DMS53 (cell line): ENCODE measurements around the gene TP53.

ENCODE experiments used
- DNase-seq: peaks from one replicate; lab custom pipeline; 2025; lab: John Stamatoyannopoulos, UW

The TP53 gene

DNA sequence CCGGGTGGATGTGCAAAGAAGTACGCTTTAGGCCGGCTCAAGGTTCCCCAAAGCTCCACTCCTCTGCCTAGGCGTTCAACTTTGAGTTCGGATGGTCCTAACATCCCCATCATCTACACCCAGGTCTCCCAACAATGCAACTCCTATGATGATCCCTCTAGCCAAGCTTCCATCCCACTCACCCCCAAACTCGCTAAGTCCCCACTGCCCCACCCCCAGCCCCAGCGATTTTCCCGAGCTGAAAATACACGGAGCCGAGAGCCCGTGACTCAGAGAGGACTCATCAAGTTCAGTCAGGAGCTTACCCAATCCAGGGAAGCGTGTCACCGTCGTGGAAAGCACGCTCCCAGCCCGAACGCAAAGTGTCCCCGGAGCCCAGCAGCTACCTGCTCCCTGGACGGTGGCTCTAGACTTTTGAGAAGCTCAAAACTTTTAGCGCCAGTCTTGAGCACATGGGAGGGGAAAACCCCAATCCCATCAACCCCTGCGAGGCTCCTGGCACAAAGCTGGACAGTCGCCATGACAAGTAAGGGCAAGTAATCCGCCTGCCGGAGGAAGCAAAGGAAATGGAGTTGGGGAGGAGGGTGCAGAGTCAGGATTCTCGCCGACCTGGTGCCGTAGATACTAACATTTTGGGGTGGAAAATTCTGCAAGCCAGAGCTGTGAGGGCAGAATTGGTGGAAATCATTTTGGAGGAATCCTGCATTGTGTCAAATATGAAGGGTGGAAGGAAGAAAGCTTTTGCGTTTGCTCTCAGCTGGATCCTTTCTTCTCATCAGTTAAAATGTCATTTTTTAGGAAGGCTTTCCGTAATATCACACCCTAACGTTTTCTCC lies at the start of gene TP53:
Gene TP53 (minus strand): TSS at position 419 of the 836 bp plus-strand sequence. CDS start 10,896 bp downstream, outside the sequence.
- DNase-seq = peak; percentile 98

DNA sequence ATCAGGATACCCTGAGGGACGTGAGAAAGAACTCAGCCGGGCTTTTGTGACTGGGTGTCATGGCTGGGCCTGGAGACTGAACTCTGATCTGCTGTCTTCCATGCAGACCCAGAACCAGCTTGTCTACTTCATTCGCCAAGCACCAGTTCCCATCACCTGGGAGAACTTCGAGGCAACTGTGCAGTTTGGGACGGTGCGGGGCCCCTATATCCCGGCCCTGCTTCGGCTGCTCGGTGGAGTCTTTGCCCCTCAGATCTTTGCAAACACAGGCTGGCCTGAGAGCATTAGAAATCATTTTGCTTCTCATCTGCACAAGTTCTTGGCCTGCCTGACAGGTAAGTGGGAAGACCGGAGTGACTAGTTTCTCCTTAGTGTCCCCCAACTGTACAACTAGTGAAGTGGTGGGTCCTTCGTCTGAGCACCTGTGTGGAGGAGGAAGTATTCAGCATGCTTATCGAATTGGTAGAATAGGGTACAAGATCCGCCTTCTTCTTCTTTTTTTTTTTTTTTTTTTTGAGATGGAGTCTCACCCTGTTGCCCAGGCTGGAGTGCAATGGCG lies 45.8 kb upstream of the TP53 start:
- DNase-seq = no peak

DNA sequence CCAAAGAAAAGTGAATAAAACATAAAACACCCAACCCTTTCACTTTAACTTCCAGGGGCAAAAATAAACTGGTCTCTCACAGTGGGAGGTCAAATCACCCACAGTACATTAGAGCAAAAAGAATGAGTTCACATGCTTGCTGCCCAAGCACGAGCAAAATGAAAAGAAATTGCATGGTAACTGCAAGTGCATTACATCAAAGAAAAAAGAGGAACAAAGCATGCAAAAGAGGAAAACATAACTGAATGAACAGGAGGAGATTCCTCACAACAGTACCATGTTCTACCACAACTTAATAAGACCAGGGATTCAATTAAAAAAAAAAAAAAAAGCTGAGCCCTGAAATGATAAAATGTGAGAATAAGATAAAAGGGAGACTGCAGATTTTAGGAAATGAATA lies 42.5 kb upstream of the TP53 start:
- DNase-seq = no peak

DNA sequence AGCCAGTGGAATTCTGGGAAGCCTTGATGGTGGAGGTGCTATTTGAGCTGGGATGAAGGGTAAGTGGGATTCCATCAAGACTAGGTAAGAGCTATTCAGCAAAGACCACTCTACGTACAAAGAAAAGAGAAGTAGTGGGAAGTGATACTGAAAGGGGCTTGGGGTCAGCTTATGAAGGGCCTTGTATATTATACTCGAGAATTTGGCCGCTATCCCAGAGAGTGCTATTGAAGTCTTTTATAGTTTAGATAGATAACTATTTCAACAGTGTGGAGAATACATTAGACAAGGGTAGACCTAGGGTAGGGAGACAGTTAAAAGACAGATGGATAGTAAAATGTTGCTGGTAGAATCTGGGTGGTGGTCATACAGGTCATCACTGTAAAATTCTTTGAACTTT lies 40.6 kb upstream of the TP53 start:
- DNase-seq = no peak

DNA sequence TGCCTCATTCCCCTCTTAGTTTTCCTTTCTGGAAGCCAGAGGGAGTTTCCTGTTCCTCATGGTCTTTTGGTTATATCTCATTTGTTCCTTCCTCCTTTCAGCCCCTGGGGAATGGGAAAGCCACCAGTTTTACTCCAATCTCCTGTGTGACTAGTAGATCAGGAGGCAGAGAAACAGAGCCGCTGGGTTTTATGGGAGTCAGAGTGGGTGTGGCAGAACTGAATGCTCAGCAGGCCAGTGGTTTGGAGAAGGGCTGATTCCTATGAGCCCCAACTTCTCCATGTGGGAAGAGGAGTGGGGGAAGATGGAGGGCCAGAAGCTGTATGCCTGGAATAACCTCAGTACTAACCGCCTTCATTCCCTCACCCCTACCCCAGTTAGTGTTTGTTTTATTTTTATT lies 34.3 kb upstream of the TP53 start:
- DNase-seq = no peak

DNA sequence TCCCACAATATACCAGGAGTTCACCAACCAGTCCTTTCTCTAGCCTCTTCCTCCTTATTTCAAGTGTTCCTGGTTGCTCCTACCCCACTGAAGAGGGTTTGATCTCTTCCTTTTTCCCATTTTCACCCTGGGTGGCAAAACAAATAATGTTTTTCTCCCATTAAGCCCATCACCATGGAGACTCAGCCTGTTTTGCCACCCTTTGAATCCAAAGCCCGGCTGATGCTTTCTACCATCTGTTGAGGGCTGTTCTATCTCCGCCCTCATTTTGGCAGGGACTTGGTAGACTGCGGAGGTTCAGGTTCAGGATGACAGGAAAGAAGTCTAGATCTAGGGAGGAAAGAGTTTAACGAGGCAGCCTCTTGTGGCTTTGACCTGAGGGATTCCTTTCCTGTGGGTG lies 32.8 kb upstream of the TP53 start:
- DNase-seq = peak; percentile 40

DNA sequence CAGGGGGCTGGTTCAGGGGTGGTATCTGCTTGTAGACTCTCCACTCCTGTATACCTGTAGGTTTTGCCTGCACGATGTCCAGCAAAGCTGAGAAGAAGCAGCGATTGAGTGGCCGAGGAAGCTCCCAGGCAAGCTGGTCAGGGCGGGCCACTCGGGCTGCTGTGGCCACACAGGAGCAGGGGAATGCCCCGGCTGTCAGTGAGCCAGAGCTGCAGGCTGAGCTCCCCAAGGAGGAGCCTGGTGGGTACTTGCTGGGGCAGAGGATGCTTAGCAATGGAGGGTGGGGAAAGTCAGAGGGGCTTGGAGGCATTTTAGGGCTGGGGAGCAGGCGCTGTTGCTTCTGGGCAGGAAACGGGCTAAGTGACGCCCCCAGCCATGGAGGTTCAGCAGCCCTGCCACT lies 32.4 kb upstream of the TP53 start:
- DNase-seq = no peak

DNA sequence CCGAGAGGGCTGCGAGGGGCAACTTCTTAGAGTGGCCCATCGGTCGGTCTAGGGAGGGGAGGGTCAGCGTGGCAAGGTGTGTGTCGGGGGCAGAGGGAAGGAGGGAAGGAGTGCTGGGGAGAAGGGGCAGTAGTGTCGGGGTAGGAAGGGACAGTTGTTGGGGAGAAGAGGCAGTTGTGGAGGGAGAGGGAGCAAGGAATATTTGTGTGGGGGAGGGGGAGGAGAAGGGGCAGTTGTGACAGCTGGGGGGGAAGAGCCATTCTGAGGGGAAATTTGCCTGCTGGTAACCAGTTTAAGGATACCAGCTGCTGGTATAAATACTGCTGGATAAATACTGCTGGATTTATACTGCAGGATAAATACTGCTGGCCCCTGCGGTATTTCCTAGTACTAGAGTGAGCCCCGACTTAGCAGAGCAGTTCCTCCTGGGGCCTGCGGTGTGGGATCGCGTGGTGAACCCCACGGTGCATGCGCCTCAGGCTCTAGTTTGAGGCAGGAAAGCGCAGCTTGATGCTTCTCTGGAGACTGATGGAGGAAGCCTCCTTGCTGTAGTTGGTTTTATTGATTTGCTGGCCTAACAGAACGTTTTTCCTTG lies 30.6 kb upstream of the TP53 start:
- peak; percentile 72 for DNase-seq

DNA sequence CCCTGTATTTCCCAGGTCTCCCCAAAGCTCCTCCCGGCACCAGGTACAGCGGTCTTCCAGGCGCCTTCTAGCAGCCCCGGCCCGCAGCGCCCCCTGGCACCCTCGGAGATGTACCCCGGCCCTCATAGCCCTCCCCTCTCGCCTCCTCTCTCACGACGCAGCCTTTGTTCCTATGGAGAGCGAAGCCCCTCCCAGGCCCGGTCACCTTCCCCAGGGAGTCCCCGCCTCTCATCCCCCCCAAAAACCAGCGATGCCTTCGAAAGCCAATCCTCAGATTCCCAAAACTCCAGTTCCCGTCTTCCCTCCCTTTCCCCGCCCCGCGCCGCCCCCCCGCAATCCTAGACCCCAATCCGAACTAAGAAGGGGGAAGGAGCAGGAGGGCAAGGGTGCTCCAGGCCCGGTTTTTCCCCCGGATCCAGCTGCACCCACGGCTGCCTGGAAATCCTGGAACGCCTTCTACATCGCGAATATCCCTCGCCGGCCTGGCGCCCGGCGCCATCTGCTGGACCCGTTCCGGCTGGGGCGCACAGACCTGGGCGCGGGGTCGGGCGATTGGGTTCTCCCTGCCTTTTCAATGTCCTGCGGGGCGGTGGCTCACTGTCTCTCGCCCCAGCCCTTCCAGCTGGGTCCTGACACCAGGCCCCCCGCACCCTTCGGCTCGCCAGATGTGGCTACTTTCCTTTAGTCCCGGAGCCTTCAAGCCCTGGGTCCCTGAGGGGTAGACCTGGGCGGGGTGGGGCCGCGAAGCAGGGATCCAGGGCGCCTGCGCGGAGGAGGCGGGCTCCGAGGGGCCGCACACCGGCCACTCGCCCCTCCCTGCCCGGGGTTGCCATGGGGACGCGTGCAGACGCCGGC lies 29.8 kb upstream of the TP53 start, which contains the start of gene DNAH2:
Gene DNAH2 (plus strand): TSS at position 844 of the 855 bp plus-strand sequence. CDS start 1,991 bp downstream, outside the sequence.
- peak; percentile 96 for DNase-seq

DNA sequence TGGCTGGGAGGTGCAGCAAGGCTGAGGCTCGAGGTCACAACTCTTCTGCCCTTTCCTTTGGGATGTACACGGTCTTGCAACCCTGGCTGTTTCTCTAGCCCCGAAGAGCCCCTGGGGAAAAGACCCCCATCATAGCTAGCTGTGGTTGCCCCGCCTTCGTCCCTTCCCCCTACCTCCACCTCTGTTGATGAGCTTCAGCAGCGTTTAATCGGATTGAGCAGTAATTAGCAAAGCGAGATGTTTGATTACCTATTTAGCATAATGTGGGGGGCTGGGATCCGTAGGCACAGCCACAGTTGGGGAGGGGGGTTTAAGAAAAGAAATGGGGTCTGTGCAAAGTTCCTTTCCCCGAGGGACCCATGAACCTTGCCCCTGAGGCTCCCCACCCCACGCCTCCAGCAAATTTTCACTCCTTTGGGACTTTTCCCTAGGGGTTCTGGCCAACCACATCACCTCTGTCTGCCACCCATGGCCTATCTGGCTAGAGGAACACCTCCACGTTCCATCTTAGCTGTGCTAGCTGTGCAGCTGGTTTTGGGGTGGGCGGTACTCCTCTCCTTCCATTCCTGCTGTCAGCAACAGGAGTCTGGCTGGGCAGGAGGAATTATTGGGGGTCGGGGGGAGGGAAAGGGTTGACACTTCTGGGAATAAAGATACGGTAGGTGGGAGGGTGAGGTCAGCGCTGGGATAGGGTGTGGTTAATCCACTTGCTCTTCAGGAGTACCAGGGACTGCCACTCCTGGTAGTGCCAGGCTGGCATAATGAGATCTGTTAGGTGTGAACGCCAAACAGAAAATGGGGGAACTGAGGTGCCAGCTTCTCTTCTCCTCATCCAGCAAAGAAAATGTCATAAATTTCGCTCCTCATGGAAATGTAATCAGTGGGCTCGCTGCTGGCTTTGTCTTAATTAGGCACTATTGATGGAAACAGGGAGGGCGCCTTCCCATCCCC lies 28.9 kb upstream of the TP53 start:
- peak; percentile 55 for DNase-seq

DNA sequence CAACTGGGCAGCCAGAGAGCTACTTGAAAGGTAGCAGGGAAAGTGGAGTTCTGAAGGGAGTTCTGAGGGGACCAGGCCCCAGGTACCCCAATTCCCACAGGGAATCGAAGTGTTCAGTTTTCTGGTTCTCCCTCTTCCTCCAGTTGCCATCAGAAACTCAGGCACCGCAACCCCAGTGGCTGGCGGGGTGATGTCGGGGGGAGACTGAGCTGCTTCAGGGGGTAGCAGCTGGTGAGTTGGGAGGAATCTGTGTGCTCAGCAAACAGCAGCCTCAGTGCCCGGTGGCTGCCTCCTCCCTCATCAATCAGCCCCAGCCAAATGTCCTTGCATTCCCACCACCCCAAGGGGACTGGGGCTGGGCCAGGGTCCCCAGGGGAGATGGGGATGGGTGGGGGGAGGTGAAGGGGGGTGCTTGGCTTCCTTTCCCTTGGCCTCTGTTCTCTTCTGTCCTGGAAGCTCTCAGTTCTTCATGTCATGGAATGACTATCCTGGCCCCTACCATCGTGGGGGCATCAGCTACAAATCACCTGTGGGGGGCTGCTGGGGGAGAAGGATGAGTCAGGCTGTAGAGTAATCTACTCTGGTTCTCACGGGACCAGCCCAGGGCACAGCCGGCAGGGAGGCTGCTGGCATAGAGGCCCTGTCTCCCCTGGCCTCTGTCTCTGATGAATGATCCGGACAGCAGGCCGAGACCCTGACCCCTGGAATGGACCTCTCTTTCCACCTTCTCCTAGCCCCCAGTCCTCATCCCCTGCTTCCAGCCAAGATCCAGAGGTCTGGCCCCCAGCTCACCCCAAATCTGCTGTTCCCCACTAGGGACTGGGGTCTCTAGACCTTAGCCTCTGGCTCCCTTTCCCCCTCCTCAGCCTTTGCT lies 27.7 kb upstream of the TP53 start:
- DNase-seq = no peak

DNA sequence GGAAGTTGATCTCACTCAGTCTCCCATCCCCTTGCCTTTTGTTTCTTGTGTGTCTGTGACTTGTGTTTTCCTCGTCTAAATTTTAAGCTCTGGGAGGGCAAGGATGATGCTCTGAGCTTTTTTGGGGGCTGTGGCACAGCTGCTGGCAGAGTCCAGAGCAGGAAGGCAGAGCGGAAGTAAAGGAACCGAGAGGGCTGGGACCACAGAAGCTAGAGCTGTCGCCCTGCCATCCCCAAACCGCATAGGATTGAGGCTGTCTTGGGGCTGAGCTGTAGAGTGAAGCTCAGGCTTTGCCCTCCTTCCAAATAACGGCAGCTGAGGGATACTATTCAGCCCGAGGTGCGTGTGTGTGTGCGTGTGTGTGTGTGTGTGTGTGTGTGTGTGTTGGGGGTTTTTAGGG lies 26.5 kb upstream of the TP53 start:
- no peak for DNase-seq

DNA sequence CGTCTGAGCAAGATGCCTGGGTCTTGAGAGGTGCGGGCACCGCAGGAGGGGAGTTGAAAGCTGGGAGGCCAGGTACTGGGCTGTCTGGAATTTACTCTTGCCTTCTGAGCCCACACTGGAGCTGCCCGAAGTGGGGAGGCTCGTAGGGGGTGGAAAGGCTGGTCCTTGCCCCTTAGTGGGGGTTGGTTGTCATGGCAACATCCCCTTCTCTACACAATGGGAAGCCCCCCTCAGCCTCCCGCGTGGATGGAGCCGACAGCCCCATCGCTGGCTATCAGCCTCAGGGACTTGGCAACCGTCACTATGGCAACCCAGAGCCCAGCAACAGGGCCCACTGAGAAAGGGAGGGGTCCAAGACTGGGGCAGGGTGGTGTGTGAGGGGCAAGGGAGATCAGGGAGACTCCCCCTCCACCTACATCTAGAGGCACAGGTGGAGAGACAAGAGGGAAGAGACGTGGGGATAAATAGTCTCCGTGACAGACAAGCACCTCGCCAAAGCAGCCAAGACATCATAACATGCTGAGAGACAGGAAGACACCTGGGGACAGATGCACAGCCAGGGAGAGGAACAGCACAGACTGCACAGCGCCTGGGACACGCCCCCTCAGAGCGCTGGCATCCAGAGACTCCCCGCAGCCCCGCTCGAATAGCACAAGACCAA lies 25.0 kb upstream of the TP53 start:
- DNase-seq = peak; percentile 73

DNA sequence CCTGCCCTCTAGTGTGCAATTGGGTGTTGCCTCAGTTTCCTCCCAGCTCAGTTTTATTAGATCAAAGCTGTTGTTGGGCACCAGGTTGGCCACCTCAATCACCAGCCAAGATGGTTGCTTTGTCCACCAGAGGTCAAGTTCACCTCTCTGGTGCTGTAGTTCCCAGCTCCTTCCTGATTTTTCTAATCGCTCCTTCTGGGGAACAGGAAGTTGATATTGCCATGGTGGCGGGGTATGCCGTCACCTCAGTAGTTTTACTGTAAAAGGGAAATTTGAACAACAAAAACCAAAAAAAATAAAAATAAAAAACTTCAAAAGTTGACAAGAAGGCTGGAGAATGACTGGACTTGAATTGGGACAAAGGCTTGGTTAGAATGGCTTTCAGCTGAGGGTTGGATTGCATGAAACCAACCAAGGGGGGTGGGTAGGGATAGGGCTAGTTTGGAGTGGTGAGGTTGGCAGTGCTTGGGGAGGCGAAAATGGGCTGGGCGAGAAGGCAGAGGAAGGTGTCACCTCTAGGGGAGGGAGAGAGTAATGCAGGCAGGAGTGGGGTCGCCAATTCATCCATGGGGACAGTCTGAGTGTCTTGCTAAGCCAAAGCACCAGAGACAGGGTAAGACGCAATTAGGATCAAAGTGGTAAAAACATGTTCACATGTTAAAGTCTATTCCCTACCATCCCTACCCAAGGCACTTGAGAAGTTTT lies 23.9 kb upstream of the TP53 start:
- peak; percentile 57 for DNase-seq

DNA sequence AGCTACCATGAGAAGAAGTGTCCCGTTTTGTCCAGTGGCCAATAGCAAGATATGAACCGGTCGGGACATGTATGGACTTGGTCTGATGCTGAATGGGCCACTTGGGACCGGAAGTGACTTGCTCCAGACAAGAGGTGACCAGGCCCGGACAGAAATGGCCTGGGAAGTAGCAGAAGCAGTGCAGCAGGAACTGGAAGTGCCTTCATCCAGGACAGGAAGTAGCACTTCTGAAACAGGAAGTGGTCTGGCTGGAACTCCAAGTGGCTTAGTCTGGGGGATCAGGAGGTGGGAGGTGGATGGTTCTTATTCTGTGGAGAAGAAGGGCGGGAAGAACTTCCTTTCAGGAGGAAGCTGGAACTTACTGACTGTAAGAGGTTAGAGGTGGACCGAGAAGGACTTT lies 23.0 kb upstream of the TP53 start:
- DNase-seq = no peak

DNA sequence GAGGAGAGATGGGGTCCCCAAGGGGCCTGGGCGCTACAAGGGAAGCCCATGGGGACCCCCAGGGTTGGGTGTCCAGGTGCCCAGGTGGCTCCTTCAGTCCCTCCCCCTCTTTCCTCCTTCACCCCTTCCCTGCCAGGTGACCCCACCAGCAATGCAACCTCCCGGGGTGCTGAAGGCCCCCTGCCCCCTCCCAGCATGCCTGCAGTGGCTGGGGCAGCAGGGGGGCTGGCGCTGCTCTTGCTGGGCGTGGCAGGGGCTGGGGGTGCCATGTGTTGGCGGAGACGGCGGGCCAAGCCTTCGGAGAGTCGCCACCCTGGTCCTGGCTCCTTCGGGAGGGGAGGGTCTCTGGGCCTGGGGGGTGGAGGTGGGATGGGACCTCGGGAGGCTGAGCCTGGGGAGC lies 21.7 kb upstream of the TP53 start:
- DNase-seq = no peak

DNA sequence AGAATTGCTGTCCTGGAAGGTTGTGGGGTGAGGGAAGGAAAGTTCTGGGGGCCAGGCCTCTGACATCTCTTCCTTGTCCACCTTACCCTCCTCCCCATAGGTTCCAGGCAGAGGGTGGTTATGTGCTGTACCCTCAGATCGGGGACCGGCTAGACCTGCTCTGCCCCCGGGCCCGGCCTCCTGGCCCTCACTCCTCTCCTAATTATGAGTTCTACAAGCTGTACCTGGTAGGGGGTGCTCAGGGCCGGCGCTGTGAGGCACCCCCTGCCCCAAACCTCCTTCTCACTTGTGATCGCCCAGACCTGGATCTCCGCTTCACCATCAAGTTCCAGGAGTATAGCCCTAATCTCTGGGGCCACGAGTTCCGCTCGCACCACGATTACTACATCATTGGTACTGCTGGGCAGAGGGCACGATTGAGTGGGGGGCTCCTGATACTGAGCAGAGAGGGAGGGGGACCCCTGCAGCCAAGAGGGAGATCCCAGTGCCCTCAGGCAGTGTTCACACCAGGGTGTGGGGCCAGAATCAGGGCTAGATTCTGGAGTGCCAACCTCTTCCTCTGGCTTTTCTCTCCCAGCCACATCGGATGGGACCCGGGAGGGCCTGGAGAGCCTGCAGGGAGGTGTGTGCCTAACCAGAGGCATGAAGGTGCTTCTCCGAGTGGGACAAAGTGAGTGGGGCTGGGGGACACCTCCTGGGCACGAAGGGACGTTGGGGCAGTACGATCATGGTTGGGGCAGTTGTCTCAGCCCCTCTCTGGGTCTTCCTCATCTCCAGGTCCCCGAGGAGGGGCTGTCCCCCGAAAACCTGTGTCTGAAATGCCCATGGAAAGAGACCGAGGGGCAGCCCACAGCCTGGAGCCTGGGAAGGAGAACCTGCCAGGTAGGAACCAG lies 20.8 kb upstream of the TP53 start:
- DNase-seq = no peak

DNA sequence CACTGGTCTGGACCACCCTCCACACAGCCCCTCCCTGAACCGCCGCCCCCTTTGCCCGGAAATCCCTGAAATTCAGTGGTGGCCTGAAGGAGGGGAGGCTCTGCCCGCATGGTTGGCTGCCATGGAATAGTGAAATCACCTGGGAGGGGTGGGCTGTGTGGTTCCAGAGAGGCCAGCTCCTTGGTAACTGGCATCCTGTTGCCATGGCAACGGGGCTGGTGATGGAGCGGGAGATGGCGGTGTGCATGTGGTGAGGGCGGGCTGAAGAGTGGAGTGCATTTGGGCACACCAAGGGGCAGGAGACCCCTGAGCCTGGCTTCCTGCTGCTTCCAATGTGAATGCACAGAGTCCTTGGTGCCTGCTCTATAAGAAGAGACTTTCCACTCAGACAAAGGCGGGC lies 20.2 kb upstream of the TP53 start:
- DNase-seq = peak; percentile 70
